SK-N-SH (cell line): ENCODE data around the gene KIF12. TPM values are rescaled to one million over a fixed set of nuclear protein-coding genes. Genes with fewer than 3 reads are reported as not detected.

ENCODE experiments used
- CTCF ChIA-PET: fragments of 300-600, 350-600 bp; formaldehyde crosslinking; extraction: SDS; loops from one replicate; lab custom pipeline; 2021; lab: Yijun Ruan, JAX
- POLR2A ChIA-PET: fragments of 350-600 bp; sonication (Branson Sonifier 250); formaldehyde crosslinking; extraction: SDS; loops from one replicate; lab custom pipeline; 2020; ENCODE audit warnings: antibody characterized with exemption, inconsistent platforms; lab: Yijun Ruan, JAX
- DNase-seq: peaks from one replicate; pipeline ENCODE4 v3.0.0; 2012
- H2AFZ ChIP-seq: fragments of 200-600 bp; sonication (generic); 2 replicates; pipeline ENCODE4 v1.8.1; 2016; ENCODE audit warnings: antibody characterized with exemption, mild to moderate bottlenecking, low read depth
- H3F3A ChIP-seq: fragments of 200-600 bp; sonication (generic); replicated peaks from 2 replicates; pipeline ENCODE3; 2016; ENCODE audit warnings: antibody characterized with exemption, mild to moderate bottlenecking; ENCODE audit not compliant: insufficient read depth
- H3K27ac ChIP-seq, 2 experiments: fragments of 200-500 bp in 1 of 2; fragments of 200-600 bp in 1 of 2; sonication (Bioruptor generic) in 1 of 2; sonication (generic), shearing (Covaris generic) in 1 of 2; 2 replicates each; pipeline versions ENCODE4 v1.5.1 to v1.6.1; 2014 to 2016; ENCODE audit warnings: low read depth in 2 of 2, inconsistent platforms in 1 of 2, low read length in 1 of 2, mild to moderate bottlenecking in 1 of 2, mixed read lengths in 1 of 2
- H3K27me3 ChIP-seq: fragments of 200-600 bp; sonication (generic), shearing (Covaris generic); 2 replicates; pipeline ENCODE4 v1.6.1; 2016; ENCODE audit warnings: mixed run types; ENCODE audit not compliant: insufficient read depth
- H3K36me3 ChIP-seq, 2 experiments: fragments of 200-500 bp in 1 of 2; fragments of 200-600 bp in 1 of 2; sonication (Bioruptor generic) in 1 of 2; sonication (generic) in 1 of 2; replicated peaks in 1 of 2; 2 replicates each; pipeline versions ENCODE3 to v1.5.1; 2014 to 2016; ENCODE audit warnings: low read length in 1 of 2, mild to moderate bottlenecking in 1 of 2; ENCODE audit not compliant: insufficient read depth in 2 of 2, control insufficient read depth in 1 of 2
- H3K4me1 ChIP-seq, 2 experiments: fragments of 200-500 bp in 1 of 2; fragments of 200-600 bp in 1 of 2; sonication (Bioruptor generic) in 1 of 2; sonication (generic), shearing (Covaris generic) in 1 of 2; 2 replicates each; pipeline versions ENCODE4 v1.5.1 to v1.6.1; 2014 to 2016; ENCODE audit warnings: low read depth in 1 of 2, low read length in 1 of 2, mixed run types in 1 of 2; ENCODE audit not compliant: insufficient read depth in 2 of 2, control insufficient read depth in 1 of 2
- H3K4me2 ChIP-seq: fragments of 200-600 bp; sonication (generic), shearing (Covaris generic); 2 replicates; pipeline ENCODE4 v1.6.1; 2017; ENCODE audit warnings: mixed run types
- H3K4me3 ChIP-seq, 2 experiments: fragments of 200-500 bp in 1 of 2; fragments of 200-600 bp in 1 of 2; sonication (Bioruptor generic) in 1 of 2; sonication (generic), shearing (Covaris generic) in 1 of 2; 2 replicates each; pipeline versions ENCODE4 v1.5.1 to v1.8.1; 2014 to 2016; ENCODE audit warnings: low read depth in 2 of 2, inconsistent platforms in 1 of 2, low read length in 1 of 2, mild to moderate bottlenecking in 1 of 2, mixed read lengths in 1 of 2, moderate library complexity in 1 of 2
- H3K79me2 ChIP-seq: fragments of 200-600 bp; sonication (generic); 2 replicates; pipeline ENCODE4 v1.8.1; 2017; ENCODE audit warnings: mild to moderate bottlenecking; ENCODE audit not compliant: insufficient read depth
- H3K9ac ChIP-seq: fragments of 200-600 bp; sonication (generic); 2 replicates; pipeline ENCODE4 v1.6.1; 2017; ENCODE audit warnings: mixed run types
- H3K9me2 ChIP-seq: fragments of 200-600 bp; sonication (generic); 2 replicates; pipeline ENCODE4 v1.6.1; 2017; ENCODE audit warnings: mixed run types
- H3K9me3 ChIP-seq: fragments of 200-600 bp; sonication (generic); 2 replicates; pipeline ENCODE4 v1.6.1; 2017; ENCODE audit warnings: mixed run types, mild to moderate bottlenecking, moderate library complexity
- H4K20me1 ChIP-seq: fragments of 200-600 bp; sonication (generic); 2 replicates; pipeline ENCODE4 v1.6.1; 2017; ENCODE audit warnings: mild to moderate bottlenecking, mixed run types; ENCODE audit not compliant: insufficient read depth
- EP300 ChIP-seq, 2 experiments: IDR thresholded peaks; 2 replicates each; pipeline versions ENCODE4 v1.4.0 to v1.6.1; 2012; ENCODE audit warnings: borderline replicate concordance in 1 of 2, low read depth in 1 of 2, low read length in 1 of 2
- FOSL2 ChIP-seq: IDR thresholded peaks from 2 replicates; pipeline ENCODE4 v1.4.0; 2012; ENCODE audit warnings: low read depth, mild to moderate bottlenecking, moderate library complexity, borderline replicate concordance
- GABPA ChIP-seq: IDR thresholded peaks from 2 replicates; pipeline ENCODE4 v1.4.0; 2012; ENCODE audit warnings: low read depth, mild to moderate bottlenecking
- RXRA ChIP-seq: IDR thresholded peaks from 2 replicates; pipeline ENCODE4 v1.4.0; 2012; ENCODE audit warnings: low read depth, mild to moderate bottlenecking, borderline replicate concordance
- SIN3A ChIP-seq: IDR thresholded peaks from 2 replicates; pipeline ENCODE4 v1.6.1; 2012; ENCODE audit warnings: low read depth, mild to moderate bottlenecking, low read length, moderate library complexity, borderline replicate concordance
- SMC3 ChIP-seq: IDR thresholded peaks from 2 replicates; pipeline ENCODE4 v1.6.1; 2012; ENCODE audit warnings: low read depth, low read length, improper control_type of control experiment
- TCF12 ChIP-seq: IDR thresholded peaks from 2 replicates; pipeline ENCODE4 v1.4.0; 2012
- TEAD4 ChIP-seq: IDR thresholded peaks from 2 replicates; pipeline ENCODE4 v1.4.0; 2012; ENCODE audit warnings: mild to moderate bottlenecking, borderline replicate concordance; ENCODE audit not compliant: insufficient read depth
- ZBTB33 ChIP-seq: IDR thresholded peaks from 2 replicates; pipeline ENCODE4 v1.4.0; 2012; ENCODE audit warnings: low read depth, borderline replicate concordance
- WGBS: methylation state at CpG from one replicate; pipeline ENCODE4 v1.1.6; 2017; ENCODE audit warnings: low lambda C conversion rate; 5-methylcytosine and 5-hydroxymethylcytosine counted together
- polyA plus RNA-seq, 3 experiments: library from polyadenylated mRNA; depleted of rRNA; stranded (reverse); fragments of >200 nt; gene quantifications; 2 replicates each; pipeline ENCODE4 v1.2.3, GENCODE V29; 2012
- TF ChIP-seq, protein P1 (sequence below): IDR thresholded peaks from 2 replicates; pipeline ENCODE4; 2012

Gene KIF12
- polyA plus RNA-seq, 1 of the 3 experiments (the other 2 are of a cell fraction), result 0.35 TPM

- no peak for TF ChIP-seq SIN3A
- TF ChIP-seq, protein P1, sequence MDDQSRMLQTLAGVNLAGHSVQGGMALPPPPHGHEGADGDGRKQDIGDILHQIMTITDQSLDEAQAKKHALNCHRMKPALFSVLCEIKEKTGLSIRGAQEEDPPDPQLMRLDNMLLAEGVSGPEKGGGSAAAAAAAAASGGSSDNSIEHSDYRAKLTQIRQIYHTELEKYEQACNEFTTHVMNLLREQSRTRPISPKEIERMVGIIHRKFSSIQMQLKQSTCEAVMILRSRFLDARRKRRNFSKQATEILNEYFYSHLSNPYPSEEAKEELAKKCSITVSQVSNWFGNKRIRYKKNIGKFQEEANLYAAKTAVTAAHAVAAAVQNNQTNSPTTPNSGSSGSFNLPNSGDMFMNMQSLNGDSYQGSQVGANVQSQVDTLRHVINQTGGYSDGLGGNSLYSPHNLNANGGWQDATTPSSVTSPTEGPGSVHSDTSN, result no peak
- TF ChIP-seq SMC3, result no peak
- TF ChIP-seq EP300 (IDR thresholded peaks at IDR 0.05; ENCODE audit: borderline replicate concordance in 1 of 2, low read depth in 1 of 2, low read length in 1 of 2), result no peak
Measured at GRCh38 chr9:114112325-114112724, 13.2 kb upstream of the KIF12 start (continued).

- no peaks in the 10 kb centered on the region for H4K20me1 ChIP-seq
- peaks cover 11% of the 10 kb centered on the region for H3F3A ChIP-seq
- ChIA-PET CTCF (interaction anchor here (1.3 to 6.4 kb wide), 4 partner anchors 20 to 182 kb away, joined by 3 to 269 read pairs (median 68); no protein-coding TSS in a partner anchor), POLR2A (no interaction called here)
- H3K9me2 ChIP-seq, result no peaks in the 10 kb centered on the region
- no peak overlapping the region for H3K27ac ChIP-seq
- H3K4me3 ChIP-seq, result no peak overlapping the region
- no peak overlapping the region for H3K4me2 ChIP-seq
- TF ChIP-seq SIN3A (no peak), TEAD4 (peak; percentile 31; the same call in 1 of the 2 replicates), ZBTB33 (no peak), GABPA (no peak), TCF12 (0 out of 2 replicates have a peak, but pooled peaks have one; percentile 15), RXRA (peak; percentile 55; the same call in 1 of the 2 replicates), FOSL2 (peak; percentile 32; the same call in 1 of the 2 replicates)
- TF ChIP-seq, protein P1, result peak; percentile 20
- no peaks in the 10 kb centered on the region; the same call in 1 of the 2 replicates for H3K27me3 ChIP-seq
- no peak for DNase-seq
- 3% methylated on average over 2 of the region's 2 CpGs for WGBS
- no peaks in the 10 kb centered on the region for H3K9me3 ChIP-seq
- no peaks in the 10 kb centered on the region; a peak in 1 of 4 replicates for H3K4me1 ChIP-seq
- no peak overlapping the region for H2AFZ ChIP-seq
- H3K36me3 ChIP-seq, result no peaks in the 10 kb centered on the region
- no peaks in the 10 kb centered on the region for H3K79me2 ChIP-seq
- H3K9ac ChIP-seq, result no peak overlapping the region
Measured at GRCh38 chr9:114110180-114110579, 11.1 kb upstream of the KIF12 start.
